Spleen (tissue), 7 donors: ENCODE data around the gene OR2AG2.

Experiments used
- CTCF ChIP-seq, 11 experiments: fragments of 200-600 bp in 7 of 11; fragments of 450-650 bp in 4 of 11; sonication (generic) in 4 of 11; IDR thresholded peaks in 8 of 11; conservative IDR thresholded peaks in 3 of 11; 1 replicate in 7 of 11; 2 replicates in 4 of 11; pipeline versions ENCODE4 v1.4.0 to v1.8.0; 2016 to 2021; ENCODE audit warnings: antibody characterized with exemption in 11 of 11, inconsistent platforms in 4 of 11, mild to moderate bottlenecking in 1 of 11
- POLR2A ChIP-seq, 3 donors: fragments of 450-650 bp; IDR thresholded peaks; one replicate each; pipeline ENCODE4 v1.5.1; 2017; ENCODE audit warnings: antibody characterized with exemption in 3 of 3, mild to moderate bottlenecking in 1 of 3
- donor health status: DM: no; HTN: no; CAD: no; lungs with moderate emphysema.
- donor health status: DM: no; HTN: no; CAD: no.
- donor health status: DM: no; HTN: no; CAD: no.

- no peak for TF ChIP-seq CTCF (IDR thresholded peaks at IDR 0.05 in 8 of 11, conservative IDR thresholded peaks at IDR 0.05 in 3 of 11)
- no peak for TF ChIP-seq POLR2A (IDR thresholded peaks at IDR 0.05)
These were observed 54.4 kb downstream of the OR2AG2 start for GRCh38 chr11:6717426-6717825.
